ENCODE data around the gene GALNS. TPM values are rescaled to one million over a fixed set of nuclear protein-coding genes. Genes with fewer than 3 reads are reported as not detected.

Gene GALNS
- total and polyA plus RNA-seq, 2 of the 13 experiments (the other 11 are each of a cell fraction or from before 2014, with no cell fraction given): 9.2 to 9.8 TPM

GRCh38 chr16:88785106-88785924 is 71.4 kb downstream of the GALNS start, which contains the start of gene PIEZO1 (continued):
- 0 out of 2 replicates have a peak, but pooled peaks have one; percentile 11 for TF ChIP-seq SIN3A (IDR thresholded peaks at IDR 0.05; ENCODE audit: borderline replicate concordance, low read depth, low read length)
- TF ChIP-seq ARNT (IDR thresholded peaks at IDR 0.05): no peak
- TF ChIP-seq CEBPB (IDR thresholded peaks at IDR 0.05; ENCODE audit: borderline replicate concordance, low read depth, low read length): no peak
- peak; percentile 17; the same call in 1 of the 2 replicates for TF ChIP-seq ZKSCAN1 (IDR thresholded peaks at IDR 0.05; ENCODE audit: low read length)
- no peak for TF ChIP-seq CEBPG (CRISPR knock-in tag; IDR thresholded peaks at IDR 0.05)
- TF ChIP-seq ZNF740 (CRISPR knock-in tag; IDR thresholded peaks at IDR 0.05): peak; percentile 64
- TF ChIP-seq, protein P1, sequence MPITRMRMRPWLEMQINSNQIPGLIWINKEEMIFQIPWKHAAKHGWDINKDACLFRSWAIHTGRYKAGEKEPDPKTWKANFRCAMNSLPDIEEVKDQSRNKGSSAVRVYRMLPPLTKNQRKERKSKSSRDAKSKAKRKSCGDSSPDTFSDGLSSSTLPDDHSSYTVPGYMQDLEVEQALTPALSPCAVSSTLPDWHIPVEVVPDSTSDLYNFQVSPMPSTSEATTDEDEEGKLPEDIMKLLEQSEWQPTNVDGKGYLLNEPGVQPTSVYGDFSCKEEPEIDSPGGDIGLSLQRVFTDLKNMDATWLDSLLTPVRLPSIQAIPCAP (CRISPR knock-in tag; IDR thresholded peaks at IDR 0.05; ENCODE audit: low read depth): no peak
- peak; percentile 80 for TF ChIP-seq ZNF747 (CRISPR knock-in tag; IDR thresholded peaks at IDR 0.05; ENCODE audit: borderline replicate concordance)
- peak; percentile 57; the same call in 1 of the 2 replicates for TF ChIP-seq REL (CRISPR knock-in tag; conservative IDR thresholded peaks at IDR 0.05)
- TF ChIP-seq GFI1 (CRISPR knock-in tag; IDR thresholded peaks at IDR 0.05; ENCODE audit: borderline replicate concordance): peak; percentile 44; the same call in 1 of the 2 replicates
- peak; percentile 88 for TF ChIP-seq AKAP8 (CRISPR knock-in tag; IDR thresholded peaks at IDR 0.05)
- TF ChIP-seq TARDBP (CRISPR knock-in tag; IDR thresholded peaks at IDR 0.05): 0 out of 2 replicates have a peak, but pooled peaks have one; percentile 46
